Stimulated activated memory B cell treated with anti-CD40 and anti-IgM and Interleukin-4, amounts not matched to agents 10 μg/mL and 1 μg/mL and 100 μg/mL, for 72 hours (primary cell): ENCODE data around the gene ANO1.
"Not testable (repeated sequence)": the region's sequence is repeated elsewhere in the genome, so short reads cannot be mapped to it uniquely, and the experiment has no call there.

Experiments
- ATAC-seq: fragments of 150-1000 bp; cut with Tn5 transposase; 2 replicates; pipeline ENCODE4 v1.10.0; 2021
- H3K27ac Mint-ChIP-seq: one replicate; pipeline ENCODE4 v1.8.0; 2022; ENCODE audit warnings: mild to moderate bottlenecking, mixed read lengths
- H3K27me3 Mint-ChIP-seq: one replicate; pipeline ENCODE4 v1.8.0; 2022; ENCODE audit warnings: mixed read lengths
- H3K36me3 Mint-ChIP-seq: one replicate; pipeline ENCODE4 v1.8.0; 2022; ENCODE audit warnings: mixed read lengths
- H3K4me1 Mint-ChIP-seq: one replicate; pipeline ENCODE4 v1.8.0; 2022; ENCODE audit warnings: mixed read lengths
- H3K4me3 Mint-ChIP-seq: one replicate; pipeline ENCODE4 v1.8.0; 2022; ENCODE audit warnings: mild to moderate bottlenecking, moderate library complexity, mixed read lengths
- H3K9me3 Mint-ChIP-seq: one replicate; pipeline ENCODE4 v1.8.0; 2022; ENCODE audit warnings: mixed read lengths

ANO1 gene

DNA sequence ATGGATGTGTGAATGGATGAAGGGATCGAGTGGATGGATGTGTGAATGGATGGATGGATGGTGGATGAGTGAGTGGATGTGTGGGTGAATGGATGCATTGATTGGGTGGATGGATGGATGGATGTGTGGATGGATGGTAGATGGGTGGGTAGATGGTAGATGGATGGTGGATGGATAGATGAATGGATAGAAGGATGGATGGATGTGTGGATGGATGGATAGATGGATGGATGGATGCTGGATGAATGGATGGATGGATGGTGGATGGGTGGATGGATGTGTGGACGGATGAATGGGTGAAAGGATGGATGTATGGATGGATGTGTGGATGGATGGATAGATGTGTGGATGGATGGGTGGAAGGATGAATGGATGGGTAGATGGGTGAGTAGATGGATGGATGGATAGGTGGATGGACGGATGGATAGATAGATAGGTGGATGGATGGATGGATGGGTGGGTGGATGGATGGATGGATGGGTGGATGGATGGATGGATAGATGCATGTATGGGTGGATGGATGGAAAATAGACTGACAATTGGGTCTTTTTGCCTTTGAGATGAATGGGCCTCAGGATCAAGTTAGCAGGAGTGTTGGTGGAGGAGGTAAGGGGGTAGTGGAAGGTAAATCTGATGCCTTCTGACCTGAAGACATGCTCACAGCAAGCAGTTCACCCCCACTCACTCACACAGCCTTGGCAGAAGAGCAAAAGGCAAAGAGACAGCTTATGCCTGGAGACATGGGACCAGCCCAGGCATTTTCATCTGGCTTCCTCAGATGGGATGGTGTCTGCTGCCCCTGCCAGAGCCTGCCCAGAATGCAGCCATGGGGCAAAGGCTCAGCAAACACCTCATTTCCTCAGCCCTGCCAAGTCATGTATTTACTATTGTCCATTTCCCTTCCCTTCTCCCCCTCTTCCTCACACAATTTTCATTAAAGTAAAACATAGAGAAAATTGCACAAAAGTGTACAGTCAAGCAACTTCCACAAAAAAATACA, 117.0 kb downstream of the ANO1 start:
- Mint-ChIP-seq H3K27ac (no peak overlapping the region), H3K36me3 (no peaks in the 10 kb centered on the region), H3K4me3 (no peak overlapping the region), H3K4me1 (no peaks in the 10 kb centered on the region), H3K27me3 (peaks cover 23% of the 10 kb centered on the region), H3K9me3 (no peaks in the 10 kb centered on the region)
- no peak for ATAC-seq

DNA sequence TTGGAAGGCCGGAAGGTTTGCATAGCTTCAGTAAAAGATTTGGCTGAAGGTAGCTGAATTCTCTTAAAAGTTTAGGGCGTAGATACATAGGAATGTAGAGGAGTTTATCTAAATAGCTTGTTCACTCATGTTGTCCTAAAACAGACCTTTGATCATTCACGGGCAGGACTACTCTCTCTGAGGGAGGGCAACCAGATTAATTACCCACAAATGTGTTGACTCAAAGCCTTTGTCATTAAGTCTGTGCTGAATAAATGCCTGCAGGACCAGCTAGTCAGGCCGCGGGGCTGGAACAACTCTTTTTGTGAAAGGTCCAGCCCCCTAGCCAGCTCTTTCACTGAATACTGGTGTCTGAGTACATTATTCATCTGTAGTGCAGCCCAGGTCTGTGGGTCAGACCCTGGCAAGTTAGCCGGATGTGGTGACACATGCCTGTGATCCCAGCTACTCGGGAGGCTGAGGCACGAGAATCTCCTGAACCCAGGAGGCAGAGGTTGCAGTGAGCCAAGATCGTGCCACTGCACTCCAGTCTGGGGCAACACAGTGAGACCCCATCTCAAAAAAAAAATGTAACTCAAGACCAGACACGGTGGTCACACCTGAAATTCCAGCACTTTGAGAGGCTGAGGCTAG, 122.2 kb downstream of the ANO1 start:
- peaks cover 23% of the 10 kb centered on the region for H3K4me1 Mint-ChIP-seq
- H3K27me3 Mint-ChIP-seq = no peaks in the 10 kb centered on the region
- H3K9me3 Mint-ChIP-seq = no peaks in the 10 kb centered on the region
- ATAC-seq = no peak
- no peak overlapping the region for H3K4me3 Mint-ChIP-seq
- peaks cover 11% of the 10 kb centered on the region for H3K36me3 Mint-ChIP-seq
- H3K27ac Mint-ChIP-seq = no peak overlapping the region

DNA sequence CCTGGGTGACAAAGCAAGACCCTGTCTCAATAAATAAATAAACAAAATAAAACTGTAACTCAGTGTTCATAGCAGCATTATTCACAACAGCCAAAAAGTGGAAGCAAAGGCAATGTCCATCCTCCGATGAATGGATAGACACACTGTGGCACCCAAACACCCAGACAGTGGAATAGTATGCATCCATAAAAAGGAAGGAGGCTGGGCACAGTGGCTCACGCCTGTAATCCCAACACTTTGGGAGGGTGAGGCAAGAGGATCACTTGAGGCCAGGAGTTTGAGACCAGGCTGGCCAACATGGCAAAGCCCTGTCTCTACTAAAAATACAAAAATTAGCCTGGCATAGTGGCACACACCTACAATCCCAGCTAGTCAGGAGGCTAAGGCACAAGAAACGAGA, 122.9 kb downstream of the ANO1 start:
- not testable (repeated sequence) for ATAC-seq, H3K4me3 Mint-ChIP-seq, H3K27ac Mint-ChIP-seq, H3K9me3 Mint-ChIP-seq, H3K27me3 Mint-ChIP-seq
- Mint-ChIP-seq H3K36me3 (peaks cover 15% of the 10 kb centered on the region), H3K4me1 (peaks cover 30% of the 10 kb centered on the region)

DNA sequence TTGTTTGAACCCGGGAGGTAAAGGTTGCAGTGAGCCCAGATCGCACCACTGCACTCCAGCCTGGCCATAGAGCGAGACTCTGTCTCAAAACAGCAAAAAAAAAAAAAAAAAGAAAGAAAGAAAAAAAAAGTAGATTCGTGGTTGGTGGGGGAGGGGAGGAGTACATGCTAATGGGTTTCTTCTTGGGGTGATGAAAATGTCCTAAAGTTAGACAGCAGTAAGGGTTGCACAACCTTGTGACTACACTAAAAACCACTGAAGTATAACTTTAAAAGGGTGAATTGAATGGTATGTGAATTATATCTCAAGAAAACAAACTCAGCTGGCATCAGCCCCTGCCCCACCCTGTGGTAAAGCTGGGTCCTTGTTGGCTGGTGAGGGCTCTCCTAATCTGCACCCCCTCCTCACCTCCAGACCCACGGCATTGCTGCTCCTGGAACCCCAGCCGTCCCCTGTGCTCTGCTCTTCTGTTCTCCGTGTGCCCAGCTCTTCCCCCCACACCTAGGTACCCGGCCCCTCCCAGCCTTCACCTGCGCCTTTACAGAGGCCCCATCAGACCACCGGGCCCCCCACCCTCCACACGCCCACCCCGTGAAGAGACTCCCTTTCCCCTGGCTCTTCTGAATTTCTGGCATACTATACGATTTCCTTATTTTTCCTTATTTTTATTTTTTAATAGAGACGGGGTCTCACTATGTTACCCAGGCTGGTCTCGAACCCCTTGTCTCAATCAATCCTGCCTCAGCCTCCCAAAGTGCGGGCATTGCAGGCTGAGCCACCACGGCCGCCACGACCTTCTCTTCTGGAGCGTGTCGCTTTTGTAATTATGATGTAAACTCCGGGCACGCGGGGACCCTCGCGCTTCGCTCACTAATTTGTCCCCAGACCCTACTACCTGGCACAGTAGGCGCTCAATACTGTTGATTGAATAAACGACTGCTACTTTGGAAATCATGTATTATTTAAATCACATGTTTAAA, 124.1 kb downstream of the ANO1 start:
- Mint-ChIP-seq H3K27me3 (no peaks in the 10 kb centered on the region), H3K4me1 (peaks cover 40% of the 10 kb centered on the region), H3K4me3 (peak overlapping the region; percentile 90), H3K27ac (peak overlapping the region; percentile 91), H3K36me3 (peaks cover 23% of the 10 kb centered on the region), H3K9me3 (no peaks in the 10 kb centered on the region)
- no peak for ATAC-seq

DNA sequence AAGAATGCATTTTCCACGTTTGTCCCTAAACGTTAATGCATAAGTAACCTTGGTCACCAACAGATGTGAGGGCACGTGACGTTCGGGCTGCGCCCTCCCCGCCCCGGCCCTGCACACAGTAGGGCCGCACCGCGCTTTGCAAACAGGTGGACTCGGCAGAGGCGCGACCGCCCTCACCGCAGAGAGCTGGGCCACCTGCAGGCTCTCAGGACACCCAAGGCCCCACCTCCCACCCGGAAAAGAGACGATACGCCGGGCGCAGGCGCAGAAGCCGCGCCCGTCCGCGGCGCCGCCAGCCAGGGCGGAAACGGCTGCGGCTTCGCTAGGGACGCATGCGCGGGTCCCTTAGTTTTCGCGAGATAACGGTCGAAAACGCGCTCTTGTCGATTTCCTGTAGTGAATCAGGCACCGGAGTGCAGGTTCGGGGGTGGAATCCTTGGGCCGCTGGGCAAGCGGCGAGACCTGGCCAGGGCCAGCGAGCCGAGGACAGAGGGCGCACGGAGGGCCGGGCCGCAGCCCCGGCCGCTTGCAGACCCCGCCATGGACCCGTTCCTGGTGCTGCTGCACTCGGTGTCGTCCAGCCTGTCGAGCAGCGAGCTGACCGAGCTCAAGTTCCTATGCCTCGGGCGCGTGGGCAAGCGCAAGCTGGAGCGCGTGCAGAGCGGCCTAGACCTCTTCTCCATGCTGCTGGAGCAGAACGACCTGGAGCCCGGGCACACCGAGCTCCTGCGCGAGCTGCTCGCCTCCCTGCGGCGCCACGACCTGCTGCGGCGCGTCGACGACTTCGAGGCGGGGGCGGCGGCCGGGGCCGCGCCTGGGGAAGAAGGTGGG, 125.0 kb downstream of the ANO1 start, which contains the start of gene FADD:
TSS of gene FADD (plus strand) at position 377 of the 831 bp plus-strand sequence. CDS start at position 541, 164 bp downstream.
- H3K36me3 Mint-ChIP-seq = peaks cover 30% of the 10 kb centered on the region
- peak; percentile 84 for ATAC-seq
- peak within 1 kb of the TSS; percentile 90 for H3K4me3 Mint-ChIP-seq
- peaks cover 46% of the 10 kb centered on the region for H3K4me1 Mint-ChIP-seq
- H3K27ac Mint-ChIP-seq = peak within 1 kb of the TSS; percentile 91
- H3K27me3 Mint-ChIP-seq = no peaks in the 10 kb centered on the region
- no peaks in the 10 kb centered on the region for H3K9me3 Mint-ChIP-seq

DNA sequence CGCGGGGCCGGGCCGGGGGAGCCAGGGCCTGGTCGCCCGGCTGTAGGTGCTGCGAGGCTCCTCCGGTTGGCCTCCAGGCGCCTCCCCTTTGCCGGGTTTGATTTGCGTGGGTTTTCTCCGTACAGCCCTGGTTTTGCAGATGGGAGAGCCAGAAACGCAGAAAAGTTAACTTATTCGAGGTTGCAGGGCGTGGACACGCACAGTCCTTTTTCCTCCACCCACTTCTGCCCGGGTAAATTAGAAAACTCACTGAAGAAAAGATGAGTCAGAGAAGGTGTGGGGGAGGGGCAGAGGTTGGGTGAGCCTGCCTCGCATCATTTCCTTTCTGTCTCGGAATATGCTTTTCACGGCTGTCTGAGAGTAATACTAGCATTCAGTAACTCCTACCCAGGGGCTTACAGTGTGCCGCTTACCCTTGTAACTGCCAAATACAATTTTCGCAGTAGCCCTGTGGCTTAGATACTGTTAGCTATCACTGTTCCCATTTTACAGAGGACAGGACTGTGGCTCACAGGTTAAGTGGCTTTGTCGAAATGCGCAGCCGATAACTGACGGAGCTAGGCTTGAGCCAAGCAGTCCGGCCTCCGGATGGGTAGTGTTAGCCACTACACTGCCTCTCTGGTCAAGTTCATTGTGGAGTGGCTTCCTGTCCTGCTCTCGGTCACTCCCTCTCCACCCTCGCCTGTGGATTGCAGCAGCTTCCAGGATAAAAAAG, 125.8 kb downstream of the ANO1 start:
- H3K9me3 Mint-ChIP-seq = no peaks in the 10 kb centered on the region
- H3K4me1 Mint-ChIP-seq = peaks cover 52% of the 10 kb centered on the region
- peaks cover 36% of the 10 kb centered on the region for H3K36me3 Mint-ChIP-seq
- peak overlapping the region; percentile 91 for H3K27ac Mint-ChIP-seq
- ATAC-seq = peak; percentile 67
- peak overlapping the region; percentile 90 for H3K4me3 Mint-ChIP-seq
- H3K27me3 Mint-ChIP-seq = no peaks in the 10 kb centered on the region

DNA sequence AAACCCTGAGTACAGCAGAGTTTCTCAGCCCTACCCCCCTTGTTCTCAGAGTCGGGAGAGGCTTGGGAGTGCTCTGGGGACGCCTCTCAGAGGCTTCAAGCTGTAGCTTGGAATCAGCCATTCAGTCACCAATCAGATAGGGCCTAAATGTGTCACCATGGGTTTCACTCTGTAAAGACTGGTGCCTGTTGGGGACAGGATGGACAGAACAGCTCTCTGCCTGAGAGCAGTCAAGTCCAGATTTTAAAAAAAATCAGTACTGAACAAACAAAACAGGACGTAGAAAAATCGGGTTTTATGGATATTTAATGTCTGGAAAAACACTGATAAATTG, 126.3 kb downstream of the ANO1 start:
- peaks cover 42% of the 10 kb centered on the region for H3K36me3 Mint-ChIP-seq

DNA sequence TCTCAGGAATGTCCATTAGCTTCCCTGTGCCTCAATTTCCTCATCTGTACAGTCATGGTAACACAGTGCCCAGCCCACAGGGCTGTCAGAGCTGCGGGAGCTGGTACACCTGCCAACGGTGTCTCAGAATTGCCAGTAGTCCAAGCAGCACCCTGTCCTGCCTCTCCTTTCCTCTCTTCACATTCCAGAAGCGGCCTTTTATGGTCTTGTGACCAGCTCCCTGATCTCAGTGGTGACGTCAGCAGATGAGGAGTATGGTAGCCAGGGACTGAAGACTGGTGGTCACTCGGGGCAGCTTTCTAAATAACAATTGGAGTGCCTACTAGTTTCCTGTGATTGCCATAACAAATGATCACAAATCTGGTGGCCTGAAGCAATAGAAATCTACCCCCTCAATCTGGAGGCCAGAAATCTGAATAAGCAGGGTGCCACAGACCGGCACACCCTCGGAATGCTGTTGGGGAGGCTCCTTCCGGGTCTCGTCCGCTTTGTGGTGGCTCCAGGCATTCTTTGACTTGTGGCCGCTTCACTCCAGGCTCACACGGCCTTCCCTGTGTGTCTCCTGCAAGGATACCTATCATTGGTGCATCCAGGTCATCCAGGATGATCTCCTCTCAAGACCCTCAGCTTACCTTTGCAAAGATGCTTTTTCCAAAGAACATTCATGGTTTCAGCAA, 127.1 kb downstream of the ANO1 start:
- Mint-ChIP-seq H3K36me3 (peaks cover 48% of the 10 kb centered on the region), H3K27ac (no peak overlapping the region), H3K27me3 (no peaks in the 10 kb centered on the region), H3K4me3 (peak overlapping the region; percentile 90), H3K9me3 (no peaks in the 10 kb centered on the region), H3K4me1 (peaks cover 62% of the 10 kb centered on the region)
- no peak for ATAC-seq

More for the DNA sequence above, 126.3 kb downstream of the ANO1 start:
- peaks cover 57% of the 10 kb centered on the region for H3K4me1 Mint-ChIP-seq
- peak overlapping the region; percentile 91 for H3K27ac Mint-ChIP-seq
- H3K27me3 Mint-ChIP-seq = no peaks in the 10 kb centered on the region
- H3K4me3 Mint-ChIP-seq = peak overlapping the region; percentile 90
- H3K9me3 Mint-ChIP-seq = no peaks in the 10 kb centered on the region
- ATAC-seq = no peak

DNA sequence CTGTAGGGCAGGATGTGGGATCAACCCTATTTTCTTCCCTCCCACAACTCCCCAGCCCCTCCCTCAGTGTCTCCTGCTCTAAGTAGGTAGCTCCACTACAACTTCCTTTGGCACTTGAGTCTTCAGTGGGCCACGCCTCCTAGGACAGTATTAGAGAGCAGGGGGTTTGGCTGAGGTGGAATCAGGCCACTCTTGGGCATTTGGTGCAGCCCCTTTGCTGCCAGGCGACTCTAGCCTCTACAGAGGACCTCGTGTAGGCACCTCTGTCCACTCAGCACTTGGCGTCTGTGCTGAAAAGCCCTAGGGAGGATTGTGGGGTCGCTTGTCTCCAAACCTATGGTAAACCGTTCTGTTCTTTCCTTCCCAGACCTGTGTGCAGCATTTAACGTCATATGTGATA, 127.6 kb downstream of the ANO1 start:
- H3K27ac Mint-ChIP-seq = no peak overlapping the region
- peaks cover 63% of the 10 kb centered on the region for H3K4me1 Mint-ChIP-seq
- H3K9me3 Mint-ChIP-seq = no peaks in the 10 kb centered on the region
- ATAC-seq = no peak
- H3K4me3 Mint-ChIP-seq = peak overlapping the region; percentile 6
- H3K36me3 Mint-ChIP-seq = peaks cover 50% of the 10 kb centered on the region
- H3K27me3 Mint-ChIP-seq = no peaks in the 10 kb centered on the region

DNA sequence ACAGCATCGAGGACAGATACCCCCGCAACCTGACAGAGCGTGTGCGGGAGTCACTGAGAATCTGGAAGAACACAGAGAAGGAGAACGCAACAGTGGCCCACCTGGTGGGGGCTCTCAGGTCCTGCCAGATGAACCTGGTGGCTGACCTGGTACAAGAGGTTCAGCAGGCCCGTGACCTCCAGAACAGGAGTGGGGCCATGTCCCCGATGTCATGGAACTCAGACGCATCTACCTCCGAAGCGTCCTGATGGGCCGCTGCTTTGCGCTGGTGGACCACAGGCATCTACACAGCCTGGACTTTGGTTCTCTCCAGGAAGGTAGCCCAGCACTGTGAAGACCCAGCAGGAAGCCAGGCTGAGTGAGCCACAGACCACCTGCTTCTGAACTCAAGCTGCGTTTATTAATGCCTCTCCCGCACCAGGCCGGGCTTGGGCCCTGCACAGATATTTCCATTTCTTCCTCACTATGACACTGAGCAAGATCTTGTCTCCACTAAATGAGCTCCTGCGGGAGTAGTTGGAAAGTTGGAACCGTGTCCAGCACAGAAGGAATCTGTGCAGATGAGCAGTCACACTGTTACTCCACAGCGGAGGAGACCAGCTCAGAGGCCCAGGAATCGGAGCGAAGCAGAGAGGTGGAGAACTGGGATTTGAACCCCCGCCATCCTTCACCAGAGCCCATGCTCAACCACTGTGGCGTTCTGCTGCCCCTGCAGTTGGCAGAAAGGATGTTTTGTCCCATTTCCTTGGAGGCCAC, 128.3 kb downstream of the ANO1 start:
- Mint-ChIP-seq H3K36me3 (peaks cover 50% of the 10 kb centered on the region), H3K27me3 (no peaks in the 10 kb centered on the region), H3K4me3 (no peak overlapping the region), H3K4me1 (peaks cover 63% of the 10 kb centered on the region), H3K9me3 (no peaks in the 10 kb centered on the region), H3K27ac (no peak overlapping the region)
- ATAC-seq = no peak

DNA sequence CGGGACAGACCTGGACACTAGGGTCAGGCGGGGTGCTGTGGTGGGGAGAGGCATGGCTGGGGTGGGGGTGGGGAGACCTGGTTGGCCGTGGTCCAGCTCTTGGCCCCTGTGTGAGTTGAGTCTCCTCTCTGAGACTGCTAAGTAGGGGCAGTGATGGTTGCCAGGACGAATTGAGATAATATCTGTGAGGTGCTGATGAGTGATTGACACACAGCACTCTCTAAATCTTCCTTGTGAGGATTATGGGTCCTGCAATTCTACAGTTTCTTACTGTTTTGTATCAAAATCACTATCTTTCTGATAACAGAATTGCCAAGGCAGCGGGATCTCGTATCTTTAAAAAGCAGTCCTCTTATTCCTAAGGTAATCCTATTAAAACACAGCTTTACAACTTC, 128.9 kb downstream of the ANO1 start:
- no peak for ATAC-seq
- Mint-ChIP-seq H3K9me3 (no peaks in the 10 kb centered on the region), H3K27ac (no peak overlapping the region), H3K4me1 (peaks cover 63% of the 10 kb centered on the region), H3K36me3 (peaks cover 50% of the 10 kb centered on the region), H3K27me3 (no peaks in the 10 kb centered on the region), H3K4me3 (no peak overlapping the region)

DNA sequence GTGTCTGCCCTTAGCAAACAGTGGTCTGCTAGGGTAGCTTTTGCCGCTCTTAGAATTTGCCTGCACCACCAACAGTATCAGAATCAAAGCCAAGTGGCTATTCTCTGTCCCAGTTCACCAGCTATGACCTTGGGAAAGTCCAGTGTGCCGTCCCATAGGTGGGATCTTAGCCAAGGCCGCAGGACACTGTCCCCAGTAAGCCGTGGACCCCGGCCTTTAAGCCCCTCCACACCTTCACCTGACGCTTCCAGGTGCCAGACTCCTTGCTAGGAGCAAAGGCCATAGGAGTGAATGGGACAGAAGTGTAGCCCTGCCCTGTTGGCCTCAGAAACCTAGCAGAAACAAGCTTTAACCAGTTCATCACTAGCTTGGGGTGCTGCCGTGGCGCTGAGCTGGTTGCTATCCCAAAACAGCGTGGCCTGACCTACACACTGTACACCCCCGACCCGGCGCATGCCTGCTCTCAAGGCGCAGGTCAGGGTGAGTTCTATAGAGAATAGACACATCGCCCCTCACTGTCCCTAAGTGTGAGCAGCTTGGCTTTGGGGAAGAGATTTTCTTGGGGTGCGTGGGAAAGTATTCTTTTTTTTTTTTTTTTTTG, 129.5 kb downstream of the ANO1 start:
- H3K27ac Mint-ChIP-seq = no peak overlapping the region

More for the DNA sequence above, 129.5 kb downstream of the ANO1 start:
- no peaks in the 10 kb centered on the region for H3K27me3 Mint-ChIP-seq
- peaks cover 63% of the 10 kb centered on the region for H3K4me1 Mint-ChIP-seq
- peaks cover 50% of the 10 kb centered on the region for H3K36me3 Mint-ChIP-seq
- no peak for ATAC-seq
- no peaks in the 10 kb centered on the region for H3K9me3 Mint-ChIP-seq
- H3K4me3 Mint-ChIP-seq = no peak overlapping the region
